Measurements from ENCODE around the gene EVA1A. TPM values are rescaled to one million over a fixed set of nuclear protein-coding genes. Genes with fewer than 3 reads are reported as not detected.

Gene EVA1A
- total and polyA plus RNA-seq, 2 of the 8 experiments (the other 6 are each of a cell fraction or from before 2014, with no cell fraction given) = 2.4 to 4.3 TPM

GRCh38 chr2:75570948-75571729 is 10.4 kb upstream of the EVA1A start:
- no peak overlapping the region for H3K27ac ChIP-seq (ENCODE audit: low read depth, low read length)
- TF ChIP-seq, protein P1, sequence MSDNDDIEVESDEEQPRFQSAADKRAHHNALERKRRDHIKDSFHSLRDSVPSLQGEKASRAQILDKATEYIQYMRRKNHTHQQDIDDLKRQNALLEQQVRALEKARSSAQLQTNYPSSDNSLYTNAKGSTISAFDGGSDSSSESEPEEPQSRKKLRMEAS (IDR thresholded peaks at IDR 0.05) = no peak
- TF ChIP-seq POLR2A (IDR thresholded peaks at IDR 0.05; ENCODE audit: control extremely low read depth in 1 of 2, low read depth in 2 of 2, low read length in 2 of 2) = no peak
- TF ChIP-seq E2F6 (IDR thresholded peaks at IDR 0.05) = no peak
- TF ChIP-seq ZNF274 (IDR thresholded peaks at IDR 0.05; ENCODE audit: borderline replicate concordance, extremely low read depth, low read length) = no peak
- no peak for TF ChIP-seq SIN3A (conservative IDR thresholded peaks at IDR 0.05 in 1 of 2, IDR thresholded peaks at IDR 0.05 in 1 of 2; ENCODE audit: low read depth in 1 of 2, low read length in 2 of 2)
- no peak for TF ChIP-seq JUND (IDR thresholded peaks at IDR 0.05; ENCODE audit: low read length)
- no peak for TF ChIP-seq RAD21 (IDR thresholded peaks at IDR 0.05 in 1 of 2, conservative IDR thresholded peaks at IDR 0.05 in 1 of 2; ENCODE audit: low read depth in 2 of 2, low read length in 2 of 2)
- TF ChIP-seq TEAD4 (IDR thresholded peaks at IDR 0.05; ENCODE audit: low read depth, low read length) = no peak
- TF ChIP-seq HDAC6 (IDR thresholded peaks at IDR 0.05; ENCODE audit: low read depth, low read length) = no peak
- no peak for TF ChIP-seq BCL11A (IDR thresholded peaks at IDR 0.05; ENCODE audit: low read depth in 2 of 2, low read length in 2 of 2)
- no peak for TF ChIP-seq SAP30 (IDR thresholded peaks at IDR 0.05; ENCODE audit: insufficient read depth, insufficient replicate concordance, low read length)

More at GRCh38 chr2:75570948-75571729, 10.4 kb upstream of the EVA1A start:
- Histone ChIP-seq H3K23ac (ENCODE audit: insufficient read length) (no peak overlapping the region), H3K27me3 (replicated peaks in 1 of 4; ENCODE audit: control insufficient read depth in 3 of 4, extremely low read depth in 1 of 4, insufficient read depth in 3 of 4, low read length in 3 of 4) (no peaks in the 10 kb centered on the region; a peak in 2 of 7 replicates), H3K23me2 (ENCODE audit: low read depth, low read length) (no peaks in the 10 kb centered on the region), H4K8ac (ENCODE audit: extremely low read depth, insufficient read depth, low read length) (no peak overlapping the region), H2BK120ac (replicated peaks; ENCODE audit: low read depth, low read length) (no peak overlapping the region), H3K4ac (replicated peaks; ENCODE audit: insufficient read length, low read depth, low read length) (no peak overlapping the region), H2BK12ac (ENCODE audit: low read depth, low read length) (no peak overlapping the region), H3K36me3 (ENCODE audit: control insufficient read depth in 2 of 4, insufficient read depth in 4 of 4, low read length in 3 of 4) (no peaks in the 10 kb centered on the region), H4K20me1 (replicated peaks in 1 of 2; ENCODE audit: control insufficient read depth in 1 of 2, insufficient read depth in 2 of 2, low read length in 2 of 2) (no peaks in the 10 kb centered on the region), H3K79me2 (ENCODE audit: control insufficient read depth in 1 of 2, insufficient read depth in 2 of 2, low read length in 2 of 2) (no peaks in the 10 kb centered on the region), H2BK15ac (ENCODE audit: low read length) (no peak overlapping the region), H3K9me3 (ENCODE audit: insufficient read depth in 2 of 2, low read depth in 1 of 2, low read length in 1 of 2) (no peaks in the 10 kb centered on the region), H4K91ac (replicated peaks; ENCODE audit: insufficient read length, low read length) (no peak overlapping the region), H3K56ac (replicated peaks; ENCODE audit: insufficient read length, low read depth, low read length) (no peak overlapping the region), H3K18ac (ENCODE audit: extremely low read depth, low read length) (no peak overlapping the region), H2BK5ac (ENCODE audit: low read depth, low read length) (no peak overlapping the region), H2AFZ (ENCODE audit: low read length) (0 out of 2 replicates have a peak overlapping the region, but pooled peaks have one; percentile 30), H2BK20ac (ENCODE audit: low read length) (no peak overlapping the region), H3K9ac (replicated peaks in 1 of 4; ENCODE audit: extremely low read depth in 1 of 4, low read depth in 3 of 4, low read length in 3 of 4) (no peak overlapping the region), H3K4me1 (replicated peaks in 1 of 4; ENCODE audit: control insufficient read depth in 3 of 4, insufficient read depth in 4 of 4, low read length in 3 of 4) (no peaks in the 10 kb centered on the region), H3K79me1 (ENCODE audit: low read depth, low read length) (no peaks in the 10 kb centered on the region), H4K5ac (ENCODE audit: insufficient read length, low read depth, low read length) (no peak overlapping the region), H3K4me2 (ENCODE audit: insufficient read depth in 1 of 2, low read depth in 2 of 2, low read length in 2 of 2) (no peak overlapping the region), H2AK5ac (ENCODE audit: low read depth, low read length) (no peak overlapping the region), H3K4me3 (ENCODE audit: extremely low read depth in 1 of 4, insufficient read depth in 2 of 4, low read depth in 3 of 4, low read length in 4 of 4) (no peak overlapping the region), H3K14ac (ENCODE audit: insufficient read length) (no peak overlapping the region)
- WGBS, 2 experiments (ENCODE audit: extremely low coverage in 1 of 2, insufficient coverage in 1 of 2, insufficient read length in 1 of 2, insufficient replicate concordance in 2 of 2, low coverage in 1 of 2, low lambda C conversion rate in 2 of 2, missing lambda C conversion rate in 1 of 2) = 86% methylated on average over 7 of the region's 7 CpGs; no CpG with 5 or more reads in 1 of the 2 experiments
- ChIA-PET POLR2A (ENCODE audit: partially characterized antibody) (no interaction called here), CTCF (ENCODE audit: partially characterized antibody) (interaction anchor here (1.6 to 2.4 kb wide), 3 partner anchors 10 to 38 kb away, joined by 4 to 7 read pairs (median 5); no protein-coding TSS in a partner anchor)
- DNase-seq (ENCODE audit: low read depth in 1 of 2, low spot score in 2 of 2) (no peak), FAIRE-seq (no peak)

Data from H1 (cell line).